K562 (cell line): ENCODE measurements around the gene WASF2. TPM values are rescaled to one million over a fixed set of nuclear protein-coding genes. Genes with fewer than 3 reads are reported as not detected.

Experiments
- BACH1 ChIP-seq: fragments of 200-800 bp; sonication (Bioruptor generic); IDR thresholded peaks from 2 replicates; pipeline ENCODE4 v1.6.1; 2016; ENCODE audit warnings: missing genetic modification characterization, missing compliant biosample characterization
- CHCHD3 ChIP-seq: fragments of 250-450 bp; sonication (Bioruptor Pico); IDR thresholded peaks from 2 replicates; pipeline ENCODE4 v2.1.2; 2022; ENCODE audit warnings: mild to moderate bottlenecking
- FOSL1 ChIP-seq: fragments of 200-800 bp; sonication (Bioruptor generic); conservative IDR thresholded peaks from 2 replicates; pipeline ENCODE4 v1.6.1; 2016; ENCODE audit warnings: missing genetic modification characterization, missing compliant biosample characterization
- KAT2B ChIP-seq: IDR thresholded peaks from one replicate; pipeline ENCODE4 v1.6.1; 2012; ENCODE audit warnings: low read depth, mild to moderate bottlenecking, control low read depth, inconsistent platforms, low read length, moderate library complexity
- KLF1 ChIP-seq: fragments of 450-650 bp; IDR thresholded peaks from 2 replicates; pipeline ENCODE4 v1.6.1; 2016; ENCODE audit warnings: missing genetic modification characterization, missing compliant biosample characterization
- NCOA2 ChIP-seq, 2 experiments: fragments of 450-650 bp; IDR thresholded peaks; 2 replicates each; pipeline ENCODE4 v1.6.1; 2018; ENCODE audit warnings: mild to moderate bottlenecking in 2 of 2, moderate library complexity in 1 of 2; ENCODE audit not compliant: partially characterized antibody in 2 of 2
- PHTF2 ChIP-seq: fragments of 250-450 bp; sonication (Bioruptor Pico); IDR thresholded peaks from 2 replicates; pipeline ENCODE4 v1.5.0; 2021; ENCODE audit warnings: mild to moderate bottlenecking
- RBM15 ChIP-seq: fragments of 200-400 bp; formaldehyde crosslinking; IDR thresholded peaks from 2 replicates; pipeline ENCODE4 v1.6.1; 2018; ENCODE audit warnings: mild to moderate bottlenecking, low read length, moderate library complexity; ENCODE audit not compliant: insufficient read depth
- SRSF3 ChIP-seq: fragments of 200-400 bp; formaldehyde crosslinking; IDR thresholded peaks from 2 replicates; pipeline ENCODE4 v1.6.1; 2016; ENCODE audit warnings: mild to moderate bottlenecking, low read length, moderate library complexity; ENCODE audit not compliant: insufficient read depth
- SRSF7 ChIP-seq: fragments of 200-400 bp; formaldehyde crosslinking; optimal IDR thresholded peaks from 2 replicates; pipeline ENCODE3; 2017; ENCODE audit warnings: mild to moderate bottlenecking, low read depth, low read length
- TCF3 ChIP-seq: sonication (generic); formaldehyde crosslinking; IDR thresholded peaks from 2 replicates; pipeline ENCODE4 v1.4.0; 2020; ENCODE audit warnings: mild to moderate bottlenecking, missing genetic modification reagents
- TRIM28 ChIP-seq: fragments of 450-650 bp; IDR thresholded peaks from 2 replicates; pipeline ENCODE4 v1.6.1; 2017
- TSC22D4 ChIP-seq: fragments of 450-650 bp; IDR thresholded peaks from 2 replicates; pipeline ENCODE4 v1.6.1; 2016; ENCODE audit warnings: missing genetic modification characterization, missing biosample characterization, control low read depth
- ZBTB7A ChIP-seq: IDR thresholded peaks from 2 replicates; pipeline ENCODE4 v1.6.1; 2011; ENCODE audit warnings: low read depth, mild to moderate bottlenecking, low read length, moderate library complexity, borderline replicate concordance; ENCODE audit not compliant: control insufficient read depth
- ZNF24 ChIP-seq: fragments of 450-650 bp; IDR thresholded peaks from 2 replicates; pipeline ENCODE4 v1.6.1; 2016
- ZNF668 ChIP-seq: fragments of 250-450 bp; sonication (Bioruptor Pico); IDR thresholded peaks from 2 replicates; pipeline ENCODE4 v1.8.0; 2022; ENCODE audit warnings: mild to moderate bottlenecking, inconsistent platforms
- polyA plus RNA-seq, 8 experiments: library from polyadenylated mRNA; depleted of rRNA in 4 of 8; stranded (reverse) in 5 of 8; unstranded in 3 of 8; fragments of >200 nt; fragmentation: Nextera tagmentation in 2 of 8; fragmentation: Illumina TruSeq in 1 of 8; extraction: Ambion mirVana in 2 of 8; extraction: Trizol in 1 of 8; gene quantifications; 2 replicates each; pipeline versions ENCODE4 v1.2.1 to v1.2.3, GENCODE V29; 2011 to 2014; ENCODE audit warnings: inconsistent platforms in 1 of 8, missing spikeins in 1 of 8
- total RNA-seq, 7 experiments: library from RNA; depleted of rRNA in 6 of 7; stranded (reverse); fragments of >200 nt in 6 of 7; fragmentation: Illumina TruSeq in 2 of 7; extraction: Trizol in 2 of 7; gene quantifications; 2 replicates each; pipeline versions ENCODE4 v1.2.1 to v1.2.3, GENCODE V29; 2011 to 2021; ENCODE audit warnings: low replicate concordance in 1 of 7
- TF ChIP-seq, protein P1 (sequence below): fragments of 200-400 bp; formaldehyde crosslinking; IDR thresholded peaks from 2 replicates; pipeline ENCODE4 v1.6.1; 2017; ENCODE audit warnings: mild to moderate bottlenecking, low read depth, low read length, moderate library complexity
- TF ChIP-seq, protein P2 (sequence below): fragments of 450-650 bp; formaldehyde crosslinking; IDR thresholded peaks from 2 replicates; pipeline ENCODE4 v1.4.0; 2022; ENCODE audit warnings: mild to moderate bottlenecking, moderate library complexity
- TF ChIP-seq, protein P3 (sequence below): fragments of 250-450 bp; sonication (Bioruptor Pico); IDR thresholded peaks from 2 replicates; pipeline ENCODE4 v1.4.0; 2020; ENCODE audit warnings: mild to moderate bottlenecking, moderate library complexity
- TF ChIP-seq, protein P4 (sequence below): fragments of 250-450 bp; sonication (Bioruptor Pico); IDR thresholded peaks from 2 replicates; pipeline ENCODE4 v1.5.1; 2021; ENCODE audit warnings: mild to moderate bottlenecking
- TF ChIP-seq, protein P5 (sequence below): fragments of 450-650 bp; formaldehyde crosslinking; IDR thresholded peaks from 2 replicates; pipeline ENCODE4 v1.4.0; 2022; ENCODE audit warnings: missing genetic modification characterization

The WASF2 gene
- total and polyA plus RNA-seq, 9 of the 15 experiments (the other 6 are each of a cell fraction or from before 2014, with no cell fraction given) = 8.2 to 163 (median 31.2) TPM

DNA sequence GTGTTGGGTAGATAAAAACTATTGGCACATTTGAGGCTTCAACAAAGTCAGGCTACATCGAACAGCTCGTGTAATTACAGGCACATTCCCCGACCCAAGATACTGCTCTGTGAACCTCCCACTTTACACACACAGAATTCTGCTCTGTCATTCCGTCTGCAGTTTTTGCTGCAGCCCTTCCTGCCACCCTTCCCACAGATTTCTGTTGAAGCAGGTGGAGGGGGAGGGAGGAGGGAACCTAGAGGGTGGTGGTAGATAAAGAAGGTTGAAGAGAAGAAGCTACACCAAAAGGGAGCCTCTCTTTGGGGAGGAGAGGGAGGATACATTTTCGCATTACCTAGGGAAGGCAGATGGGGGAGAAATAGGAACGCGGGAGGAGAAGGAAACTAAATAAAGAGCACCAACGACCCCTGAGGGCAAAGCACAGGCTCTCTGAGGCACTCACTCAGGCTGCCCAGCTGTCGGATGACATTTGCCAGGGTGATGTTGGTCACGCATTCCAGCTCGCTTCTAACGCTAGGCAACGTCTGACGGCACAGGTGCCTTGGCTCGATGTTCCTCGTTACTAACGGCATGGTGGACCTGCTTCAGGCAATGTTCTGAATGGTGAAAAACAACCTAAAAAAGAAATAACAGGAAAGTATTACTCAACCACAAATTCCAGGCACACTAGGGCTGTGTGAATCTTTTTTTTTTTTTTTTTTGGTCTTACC is 61.5 kb downstream of the WASF2 start (continued):
- TF ChIP-seq, protein P1, sequence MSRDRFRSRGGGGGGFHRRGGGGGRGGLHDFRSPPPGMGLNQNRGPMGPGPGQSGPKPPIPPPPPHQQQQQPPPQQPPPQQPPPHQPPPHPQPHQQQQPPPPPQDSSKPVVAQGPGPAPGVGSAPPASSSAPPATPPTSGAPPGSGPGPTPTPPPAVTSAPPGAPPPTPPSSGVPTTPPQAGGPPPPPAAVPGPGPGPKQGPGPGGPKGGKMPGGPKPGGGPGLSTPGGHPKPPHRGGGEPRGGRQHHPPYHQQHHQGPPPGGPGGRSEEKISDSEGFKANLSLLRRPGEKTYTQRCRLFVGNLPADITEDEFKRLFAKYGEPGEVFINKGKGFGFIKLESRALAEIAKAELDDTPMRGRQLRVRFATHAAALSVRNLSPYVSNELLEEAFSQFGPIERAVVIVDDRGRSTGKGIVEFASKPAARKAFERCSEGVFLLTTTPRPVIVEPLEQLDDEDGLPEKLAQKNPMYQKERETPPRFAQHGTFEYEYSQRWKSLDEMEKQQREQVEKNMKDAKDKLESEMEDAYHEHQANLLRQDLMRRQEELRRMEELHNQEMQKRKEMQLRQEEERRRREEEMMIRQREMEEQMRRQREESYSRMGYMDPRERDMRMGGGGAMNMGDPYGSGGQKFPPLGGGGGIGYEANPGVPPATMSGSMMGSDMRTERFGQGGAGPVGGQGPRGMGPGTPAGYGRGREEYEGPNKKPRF = no peak
- TF ChIP-seq ZNF668 (CRISPR knock-in tag) = no peak
- TF ChIP-seq SRSF3 = no peak
- no peak for TF ChIP-seq CHCHD3 (CRISPR knock-in tag)
- peak; percentile 59; the same call in 1 of the 2 replicates for TF ChIP-seq TRIM28
- no peak for TF ChIP-seq PHTF2 (CRISPR knock-in tag)
- TF ChIP-seq, protein P2, sequence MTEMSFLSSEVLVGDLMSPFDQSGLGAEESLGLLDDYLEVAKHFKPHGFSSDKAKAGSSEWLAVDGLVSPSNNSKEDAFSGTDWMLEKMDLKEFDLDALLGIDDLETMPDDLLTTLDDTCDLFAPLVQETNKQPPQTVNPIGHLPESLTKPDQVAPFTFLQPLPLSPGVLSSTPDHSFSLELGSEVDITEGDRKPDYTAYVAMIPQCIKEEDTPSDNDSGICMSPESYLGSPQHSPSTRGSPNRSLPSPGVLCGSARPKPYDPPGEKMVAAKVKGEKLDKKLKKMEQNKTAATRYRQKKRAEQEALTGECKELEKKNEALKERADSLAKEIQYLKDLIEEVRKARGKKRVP (CRISPR knock-in tag) = no peak
- TF ChIP-seq TCF3 (CRISPR knock-in tag) = peak; percentile 83
- no peak for TF ChIP-seq FOSL1 (tag)
- TF ChIP-seq KAT2B = no peak
- TF ChIP-seq, protein P3, sequence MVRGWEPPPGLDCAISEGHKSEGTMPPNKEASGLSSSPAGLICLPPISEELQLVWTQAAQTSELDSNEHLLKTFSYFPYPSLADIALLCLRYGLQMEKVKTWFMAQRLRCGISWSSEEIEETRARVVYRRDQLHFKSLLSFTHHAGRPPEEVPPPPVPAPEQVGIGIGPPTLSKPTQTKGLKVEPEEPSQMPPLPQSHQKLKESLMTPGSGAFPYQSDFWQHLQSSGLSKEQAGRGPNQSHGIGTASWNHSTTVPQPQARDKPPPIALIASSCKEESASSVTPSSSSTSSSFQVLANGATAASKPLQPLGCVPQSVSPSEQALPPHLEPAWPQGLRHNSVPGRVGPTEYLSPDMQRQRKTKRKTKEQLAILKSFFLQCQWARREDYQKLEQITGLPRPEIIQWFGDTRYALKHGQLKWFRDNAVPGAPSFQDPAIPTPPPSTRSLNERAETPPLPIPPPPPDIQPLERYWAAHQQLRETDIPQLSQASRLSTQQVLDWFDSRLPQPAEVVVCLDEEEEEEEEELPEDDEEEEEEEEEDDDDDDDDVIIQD (CRISPR knock-in tag) = no peak
- TF ChIP-seq SRSF7 = no peak
- 0 out of 2 replicates have a peak, but pooled peaks have one; percentile 25 for TF ChIP-seq ZNF24
- no peak for TF ChIP-seq RBM15
- TF ChIP-seq, protein P4, sequence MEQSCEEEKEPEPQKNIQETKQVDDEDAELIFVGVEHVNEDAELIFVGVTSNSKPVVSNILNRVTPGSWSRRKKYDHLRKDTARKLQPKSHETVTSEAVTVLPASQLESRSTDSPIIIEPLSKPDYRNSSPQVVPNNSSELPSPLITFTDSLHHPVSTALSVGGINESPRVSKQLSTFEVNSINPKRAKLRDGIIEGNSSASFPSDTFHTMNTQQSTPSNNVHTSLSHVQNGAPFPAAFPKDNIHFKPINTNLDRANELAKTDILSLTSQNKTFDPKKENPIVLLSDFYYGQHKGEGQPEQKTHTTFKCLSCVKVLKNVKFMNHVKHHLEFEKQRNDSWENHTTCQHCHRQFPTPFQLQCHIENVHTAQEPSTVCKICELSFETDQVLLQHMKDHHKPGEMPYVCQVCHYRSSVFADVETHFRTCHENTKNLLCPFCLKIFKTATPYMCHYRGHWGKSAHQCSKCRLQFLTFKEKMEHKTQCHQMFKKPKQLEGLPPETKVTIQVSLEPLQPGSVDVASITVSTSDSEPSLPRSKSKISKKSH (CRISPR knock-in tag) = no peak
- TF ChIP-seq TSC22D4 (tag) = no peak
- TF ChIP-seq ZBTB7A = no peak
- no peak for TF ChIP-seq BACH1 (tag)
- TF ChIP-seq NCOA2 (IDR thresholded peaks at IDR 0.05; ENCODE audit: partially characterized antibody in 2 of 2) = no peak
- no peak for TF ChIP-seq KLF1 (tag)
- TF ChIP-seq, protein P5, sequence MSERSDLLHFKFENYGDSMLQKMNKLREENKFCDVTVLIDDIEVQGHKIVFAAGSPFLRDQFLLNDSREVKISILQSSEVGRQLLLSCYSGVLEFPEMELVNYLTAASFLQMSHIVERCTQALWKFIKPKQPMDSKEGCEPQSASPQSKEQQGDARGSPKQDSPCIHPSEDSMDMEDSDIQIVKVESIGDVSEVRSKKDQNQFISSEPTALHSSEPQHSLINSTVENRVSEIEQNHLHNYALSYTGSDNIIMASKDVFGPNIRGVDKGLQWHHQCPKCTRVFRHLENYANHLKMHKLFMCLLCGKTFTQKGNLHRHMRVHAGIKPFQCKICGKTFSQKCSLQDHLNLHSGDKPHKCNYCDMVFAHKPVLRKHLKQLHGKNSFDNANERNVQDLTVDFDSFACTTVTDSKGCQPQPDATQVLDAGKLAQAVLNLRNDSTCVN (CRISPR knock-in tag) = no peak
